ENCODE results near the gene SLC1A3. TPM values are rescaled to one million over a fixed set of nuclear protein-coding genes. Genes with fewer than 3 reads are reported as not detected.

Gene SLC1A3
- total RNA-seq, 1 donor from 2014 or later, result 1.6 TPM

GRCh38 chr5:36712706-36713105 lies 106.3 kb downstream of the SLC1A3 start:
- Mint-ChIP-seq H3K4me3 (ENCODE audit: unreplicated experiment) (no peak overlapping the region), H3K9me3 (ENCODE audit: unreplicated experiment) (no peaks in the 10 kb centered on the region), H3K27me3 (ENCODE audit: unreplicated experiment) (peaks cover 2% of the 10 kb centered on the region), H3K4me1 (ENCODE audit: low read depth, unreplicated experiment) (no peaks in the 10 kb centered on the region), H3K27ac (ENCODE audit: unreplicated experiment) (no peak overlapping the region), H3K36me3 (ENCODE audit: unreplicated experiment) (no peaks in the 10 kb centered on the region)
- no peak for DNase-seq
- no peak for TF ChIP-seq CTCF (IDR thresholded peaks at IDR 0.05; ENCODE audit: partially characterized antibody, unreplicated experiment)

DNA sequence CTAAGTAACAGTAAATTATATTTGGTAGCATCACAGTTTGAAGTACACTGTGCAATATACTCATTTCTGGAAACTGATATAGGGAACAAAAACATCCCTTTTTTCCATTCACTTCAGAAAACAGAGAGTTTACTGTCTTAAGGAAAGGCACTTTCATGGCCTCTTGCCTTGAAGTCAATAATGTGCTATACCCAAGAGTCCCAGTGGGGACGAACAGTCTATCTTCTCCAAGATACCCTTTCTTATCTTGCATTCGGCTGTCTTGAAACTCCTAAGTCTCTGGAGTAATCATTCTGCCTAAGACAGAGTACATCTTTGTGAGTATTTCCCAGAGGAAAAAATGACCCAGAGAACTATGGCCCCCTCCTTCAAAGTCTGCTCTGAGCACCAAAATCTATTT lies 107.1 kb downstream of the SLC1A3 start:
- Mint-ChIP-seq H3K9me3 (ENCODE audit: unreplicated experiment) (no peaks in the 10 kb centered on the region), H3K27ac (ENCODE audit: unreplicated experiment) (no peak overlapping the region), H3K27me3 (ENCODE audit: unreplicated experiment) (peaks cover 2% of the 10 kb centered on the region), H3K4me3 (ENCODE audit: unreplicated experiment) (no peak overlapping the region), H3K4me1 (ENCODE audit: low read depth, unreplicated experiment) (peaks cover 3% of the 10 kb centered on the region), H3K36me3 (ENCODE audit: unreplicated experiment) (no peaks in the 10 kb centered on the region)
- DNase-seq, result no peak
- no peak for TF ChIP-seq CTCF (IDR thresholded peaks at IDR 0.05; ENCODE audit: partially characterized antibody, unreplicated experiment)

DNA sequence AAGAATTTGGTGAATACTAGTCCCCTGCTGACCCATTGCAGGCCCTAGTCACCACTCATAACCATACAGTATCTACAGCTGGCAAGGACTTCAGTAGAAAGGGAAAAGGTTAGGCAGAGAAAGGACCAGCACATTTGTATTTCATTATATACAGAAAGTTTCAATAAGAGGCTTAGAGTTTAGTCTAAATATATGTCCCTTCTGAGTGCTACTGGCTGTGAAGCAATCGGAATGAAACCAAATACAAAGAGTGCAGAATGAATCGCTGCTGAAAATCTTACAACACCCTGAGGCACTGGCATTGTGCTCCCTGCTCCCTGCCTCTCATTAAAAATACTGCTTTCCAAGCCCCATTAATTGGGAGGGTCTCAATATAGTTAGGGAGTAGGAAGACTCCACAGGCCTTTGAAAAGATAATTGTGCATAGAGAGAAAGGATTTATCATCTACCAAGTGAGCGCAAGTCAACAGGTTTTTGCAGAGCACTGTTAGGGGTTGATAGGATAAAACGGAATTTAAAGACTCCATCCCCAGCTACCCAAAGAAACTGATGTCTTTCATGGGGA lies 110.8 kb downstream of the SLC1A3 start:
- Mint-ChIP-seq H3K4me3 (ENCODE audit: unreplicated experiment) (no peak overlapping the region), H3K36me3 (ENCODE audit: unreplicated experiment) (no peaks in the 10 kb centered on the region), H3K27me3 (ENCODE audit: unreplicated experiment) (peaks cover 2% of the 10 kb centered on the region), H3K27ac (ENCODE audit: unreplicated experiment) (no peak overlapping the region), H3K4me1 (ENCODE audit: low read depth, unreplicated experiment) (peaks cover 3% of the 10 kb centered on the region), H3K9me3 (ENCODE audit: unreplicated experiment) (no peaks in the 10 kb centered on the region)
- no peak for DNase-seq
- TF ChIP-seq CTCF (IDR thresholded peaks at IDR 0.05; ENCODE audit: partially characterized antibody, unreplicated experiment), result no peak

- no peak for DNase-seq
- Mint-ChIP-seq H3K4me1 (ENCODE audit: low read depth, unreplicated experiment) (peaks cover 4% of the 10 kb centered on the region), H3K36me3 (ENCODE audit: unreplicated experiment) (no peaks in the 10 kb centered on the region), H3K27ac (ENCODE audit: unreplicated experiment) (no peak overlapping the region), H3K4me3 (ENCODE audit: unreplicated experiment) (no peak overlapping the region), H3K27me3 (ENCODE audit: unreplicated experiment) (peaks cover 2% of the 10 kb centered on the region), H3K9me3 (ENCODE audit: unreplicated experiment) (no peaks in the 10 kb centered on the region)
- TF ChIP-seq CTCF (IDR thresholded peaks at IDR 0.05; ENCODE audit: partially characterized antibody, unreplicated experiment), result no peak
Observed at GRCh38 chr5:36719282-36719681, 112.9 kb downstream of the SLC1A3 start.

GRCh38 chr5:36720688-36721087 lies 114.3 kb downstream of the SLC1A3 start:
- H3K4me3 Mint-ChIP-seq (ENCODE audit: unreplicated experiment), result no peak overlapping the region
- peaks cover 4% of the 10 kb centered on the region for H3K4me1 Mint-ChIP-seq (ENCODE audit: low read depth, unreplicated experiment)
- no peaks in the 10 kb centered on the region for H3K36me3 Mint-ChIP-seq (ENCODE audit: unreplicated experiment)
- no peaks in the 10 kb centered on the region for H3K9me3 Mint-ChIP-seq (ENCODE audit: unreplicated experiment)
- DNase-seq, result no peak
- H3K27me3 Mint-ChIP-seq (ENCODE audit: unreplicated experiment), result peaks cover 2% of the 10 kb centered on the region
- no peak overlapping the region for H3K27ac Mint-ChIP-seq (ENCODE audit: unreplicated experiment)
- no peak for TF ChIP-seq CTCF (IDR thresholded peaks at IDR 0.05; ENCODE audit: partially characterized antibody, unreplicated experiment)
